CD4-positive, CD25-positive, alpha-beta regulatory T cell (primary cell): ENCODE results near the gene STK4. TPM values are rescaled to one million over a fixed set of nuclear protein-coding genes. Genes with fewer than 3 reads are reported as not detected.

Experiments used
- ATAC-seq, 2 donors: fragments of 150-1000 bp; cut with Tn5 transposase; one replicate each; pipeline ENCODE4 v1.10.0; 2021; ENCODE audit warnings: low read depth in 2 of 2, moderate number of reproducible peaks in 2 of 2, moderate library complexity in 1 of 2
- DNase-seq, 3 donors: peaks; one replicate each; pipeline versions ENCODE4 v3.0.0 to v3.0.0-alpha.2; 2012 to 2022; ENCODE audit warnings: mixed read lengths in 1 of 3
- H3K27ac ChIP-seq: one replicate; pipeline ENCODE4 v1.7.0; 2013; ENCODE audit warnings: mild to moderate bottlenecking, low read length; ENCODE audit not compliant: insufficient read depth, poor library complexity, severe bottlenecking
- H3K27me3 ChIP-seq: one replicate; pipeline ENCODE4 v1.7.0; 2013; ENCODE audit warnings: low read length; ENCODE audit not compliant: control insufficient read depth, insufficient read depth
- H3K36me3 ChIP-seq: one replicate; pipeline ENCODE4 v1.7.0; 2013; ENCODE audit warnings: mild to moderate bottlenecking, low read length, moderate library complexity; ENCODE audit not compliant: control insufficient read depth, insufficient read depth
- H3K4me1 ChIP-seq: 2 replicates; pipeline ENCODE4 v1.7.0; 2013; ENCODE audit warnings: mild to moderate bottlenecking, low read length; ENCODE audit not compliant: insufficient read depth, control insufficient read depth, poor library complexity, severe bottlenecking
- H3K4me3 ChIP-seq: one replicate; pipeline ENCODE4 v1.7.0; 2013; ENCODE audit warnings: low read depth, mild to moderate bottlenecking, low read length, moderate library complexity
- H3K9me3 ChIP-seq, 2 experiments: 1 replicate in 1 of 2; 2 replicates in 1 of 2; pipeline ENCODE4 v1.7.0; 2013; ENCODE audit warnings: low read length in 2 of 2, mild to moderate bottlenecking in 1 of 2, moderate library complexity in 1 of 2; ENCODE audit not compliant: control insufficient read depth in 2 of 2
- H3K27ac Mint-ChIP-seq, 3 donors: one replicate each; pipeline ENCODE4 v1.8.0; 2020 to 2022; ENCODE audit warnings: mild to moderate bottlenecking in 3 of 3, mixed read lengths in 3 of 3, moderate library complexity in 2 of 3
- H3K27me3 Mint-ChIP-seq: one replicate; pipeline ENCODE4 v1.8.0; 2022; ENCODE audit warnings: mild to moderate bottlenecking, mixed read lengths
- H3K36me3 Mint-ChIP-seq: one replicate; pipeline ENCODE4 v1.8.0; 2020; ENCODE audit warnings: mixed read lengths
- H3K4me1 Mint-ChIP-seq, 4 donors: one replicate each; pipeline ENCODE4 v1.8.0; 2020 to 2022; ENCODE audit warnings: mixed read lengths in 4 of 4, mild to moderate bottlenecking in 1 of 4
- H3K4me3 Mint-ChIP-seq, 4 donors: one replicate each; pipeline ENCODE4 v1.8.0; 2020 to 2022; ENCODE audit warnings: mild to moderate bottlenecking in 4 of 4, mixed read lengths in 4 of 4, moderate library complexity in 3 of 4
- H3K9me3 Mint-ChIP-seq, 7 donors: one replicate each; pipeline ENCODE4 v1.8.0; 2020 to 2022; ENCODE audit warnings: mixed read lengths in 7 of 7, mild to moderate bottlenecking in 3 of 7, moderate library complexity in 2 of 7
- polyA plus RNA-seq, 4 donors: library from polyadenylated mRNA; unstranded; fragments of 300-500 nt; fragmentation: Illumina TruSeq; gene quantifications; one replicate each; pipeline ENCODE4 v1.2.3, GENCODE V29; 2021
- total RNA-seq: library from RNA; stranded (reverse); gene quantifications from one replicate; pipeline ENCODE4 v1.2.3, GENCODE V29; 2022

Gene STK4
- total and polyA plus RNA-seq, 5 donors from 2014 or later = 211 to 375 (median 227) TPM

DNA sequence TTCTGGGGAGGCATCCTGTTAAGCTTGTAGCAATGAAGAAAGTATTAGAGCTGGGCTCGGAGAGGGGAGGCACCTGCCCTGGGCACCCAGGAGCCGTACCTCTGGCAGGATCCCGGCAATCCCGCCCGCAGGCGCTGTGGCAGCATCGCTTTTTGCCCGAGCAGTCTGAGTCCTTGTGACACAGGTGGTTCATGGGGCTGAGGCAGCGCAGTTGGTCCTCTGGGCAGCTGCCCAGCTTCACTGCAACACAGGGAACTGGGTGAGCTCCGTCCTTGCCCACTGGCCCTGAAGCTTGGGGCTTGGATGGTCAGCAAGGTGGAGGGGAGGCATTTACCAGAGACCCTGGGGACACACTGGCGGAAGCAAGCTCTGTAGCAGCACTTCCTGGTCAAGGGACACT, 144.0 kb downstream of the STK4 start:
- H3K36me3 Mint-ChIP-seq = no peaks in the 10 kb centered on the region
- no peaks in the 10 kb centered on the region for H3K9me3 Mint-ChIP-seq
- peaks cover 1% of the 10 kb centered on the region for H3K27me3 ChIP-seq
- peaks cover 8% of the 10 kb centered on the region for H3K27me3 Mint-ChIP-seq
- peaks cover 0 to 9% (median 0%) of the 10 kb centered on the region in 4 donors for H3K4me1 Mint-ChIP-seq
- DNase-seq (no peak), ATAC-seq (no peak)
- no peak overlapping the region for H3K4me3 Mint-ChIP-seq
- H3K9me3 ChIP-seq = no peaks in the 10 kb centered on the region
- H3K27ac ChIP-seq = no peak overlapping the region
- H3K36me3 ChIP-seq = no peaks in the 10 kb centered on the region
- no peak overlapping the region for H3K27ac Mint-ChIP-seq
- H3K4me3 ChIP-seq = no peak overlapping the region
- H3K4me1 ChIP-seq = no peaks in the 10 kb centered on the region

DNA sequence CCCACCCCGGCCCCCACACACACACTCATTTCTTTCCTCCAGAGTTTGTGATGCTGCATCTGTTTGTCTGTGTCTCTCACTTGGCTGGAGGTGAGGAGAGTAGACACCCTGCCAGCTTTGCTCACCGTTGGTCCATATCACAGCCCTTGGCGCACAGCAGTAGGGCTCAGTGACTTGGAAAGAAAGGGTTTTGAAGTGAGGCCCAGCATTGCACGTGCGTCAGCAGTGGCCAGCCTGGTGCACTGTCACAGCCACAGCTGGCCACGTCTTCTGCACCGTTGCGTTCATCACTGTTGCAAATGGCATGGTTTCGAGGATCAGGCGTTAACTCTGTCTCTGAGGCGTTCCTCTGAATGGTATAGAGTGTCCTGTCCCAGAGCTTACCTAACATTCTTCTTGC, 145.0 kb downstream of the STK4 start:
- no peak overlapping the region for H3K4me3 ChIP-seq
- peaks cover 8% of the 10 kb centered on the region for H3K27me3 Mint-ChIP-seq
- no peaks in the 10 kb centered on the region for H3K36me3 Mint-ChIP-seq
- no peak for DNase-seq
- no peak overlapping the region for H3K27ac ChIP-seq
- H3K4me1 ChIP-seq = no peaks in the 10 kb centered on the region
- peaks cover 0 to 9% (median under 1%) of the 10 kb centered on the region in 4 donors for H3K4me1 Mint-ChIP-seq
- no peak for ATAC-seq
- no peaks in the 10 kb centered on the region for H3K36me3 ChIP-seq
- no peaks in the 10 kb centered on the region for H3K9me3 Mint-ChIP-seq
- peaks cover 1% of the 10 kb centered on the region for H3K27me3 ChIP-seq
- H3K9me3 ChIP-seq = no peaks in the 10 kb centered on the region
- no peak overlapping the region for H3K4me3 Mint-ChIP-seq
- no peak overlapping the region for H3K27ac Mint-ChIP-seq

DNA sequence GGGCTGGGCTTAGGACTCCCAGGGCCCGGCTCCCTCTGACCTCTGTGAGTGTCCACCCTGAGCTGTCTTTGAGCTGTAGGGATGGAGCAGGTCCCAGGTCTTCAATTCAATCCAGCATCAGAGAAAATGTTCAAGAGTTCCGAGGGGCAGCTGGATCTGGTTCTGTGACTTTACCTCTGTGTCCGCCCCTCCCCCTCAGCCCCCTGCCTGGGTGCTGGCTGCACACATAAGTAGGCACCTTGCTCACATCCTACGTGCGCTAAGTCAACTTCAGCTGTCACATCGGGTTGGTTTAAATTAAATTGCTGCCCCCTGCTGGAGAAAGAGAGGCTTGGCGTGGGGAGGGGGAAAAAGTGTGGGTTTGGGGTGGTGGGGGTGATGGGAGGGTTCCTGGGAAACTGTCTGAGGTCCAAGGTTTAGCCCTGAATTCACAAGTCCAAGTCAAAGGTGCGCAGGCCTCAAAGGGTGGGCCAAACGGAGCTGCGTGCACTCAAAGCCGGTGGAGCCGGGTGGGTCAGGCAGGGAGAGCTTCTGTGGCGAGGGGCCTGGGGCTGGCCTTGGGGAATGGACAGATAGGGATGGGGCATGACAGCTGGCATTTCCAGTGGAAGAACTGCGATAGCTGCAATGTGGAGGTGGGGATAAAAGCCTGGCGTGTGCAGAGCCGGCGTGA, 145.6 kb downstream of the STK4 start:
- H3K4me1 ChIP-seq = no peaks in the 10 kb centered on the region
- ATAC-seq (no peak), DNase-seq (peak in 1 of 3 donors; percentile 27)
- H3K36me3 ChIP-seq = no peaks in the 10 kb centered on the region
- H3K9me3 ChIP-seq = no peaks in the 10 kb centered on the region
- H3K27ac ChIP-seq = no peak overlapping the region
- peaks cover 4% of the 10 kb centered on the region for H3K27me3 ChIP-seq
- no peak overlapping the region for H3K27ac Mint-ChIP-seq
- no peaks in the 10 kb centered on the region for H3K9me3 Mint-ChIP-seq
- no peak overlapping the region for H3K4me3 ChIP-seq
- H3K4me1 Mint-ChIP-seq = peaks cover 0 to 9% (median 2%) of the 10 kb centered on the region in 4 donors
- H3K4me3 Mint-ChIP-seq = no peak overlapping the region
- no peaks in the 10 kb centered on the region for H3K36me3 Mint-ChIP-seq
- H3K27me3 Mint-ChIP-seq = peaks cover 10% of the 10 kb centered on the region

DNA sequence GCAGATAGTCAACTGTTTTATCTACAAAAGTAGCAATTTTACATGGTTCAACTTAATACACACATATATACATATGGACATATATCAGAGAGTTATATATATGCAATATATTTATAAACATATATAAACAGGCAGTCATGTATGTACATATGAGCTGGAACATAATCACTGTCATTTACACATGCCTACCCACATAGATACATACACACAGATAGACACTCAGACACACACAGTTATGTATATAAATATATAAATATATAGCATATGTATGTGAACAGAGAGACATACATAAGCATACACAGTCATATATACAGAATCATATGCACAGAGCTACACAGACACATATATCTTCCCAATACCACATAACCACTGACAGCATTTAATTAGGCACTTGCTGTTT, 146.4 kb downstream of the STK4 start:
- Histone ChIP-seq H3K27me3 (peaks cover 4% of the 10 kb centered on the region), H3K27ac (no peak overlapping the region), H3K36me3 (no peaks in the 10 kb centered on the region), H3K4me3 (no peak overlapping the region), H3K4me1 (no peaks in the 10 kb centered on the region), H3K9me3 (no peaks in the 10 kb centered on the region)
- H3K27ac Mint-ChIP-seq = no peak overlapping the region
- ATAC-seq (no peak), DNase-seq (no peak)
- no peak overlapping the region for H3K4me3 Mint-ChIP-seq
- H3K36me3 Mint-ChIP-seq = no peaks in the 10 kb centered on the region
- H3K9me3 Mint-ChIP-seq = peaks cover 0 to 2% (median 0%) of the 10 kb centered on the region in 7 donors
- H3K4me1 Mint-ChIP-seq = peaks cover 0 to 9% (median 2%) of the 10 kb centered on the region in 4 donors
- H3K27me3 Mint-ChIP-seq = peaks cover 15% of the 10 kb centered on the region

DNA sequence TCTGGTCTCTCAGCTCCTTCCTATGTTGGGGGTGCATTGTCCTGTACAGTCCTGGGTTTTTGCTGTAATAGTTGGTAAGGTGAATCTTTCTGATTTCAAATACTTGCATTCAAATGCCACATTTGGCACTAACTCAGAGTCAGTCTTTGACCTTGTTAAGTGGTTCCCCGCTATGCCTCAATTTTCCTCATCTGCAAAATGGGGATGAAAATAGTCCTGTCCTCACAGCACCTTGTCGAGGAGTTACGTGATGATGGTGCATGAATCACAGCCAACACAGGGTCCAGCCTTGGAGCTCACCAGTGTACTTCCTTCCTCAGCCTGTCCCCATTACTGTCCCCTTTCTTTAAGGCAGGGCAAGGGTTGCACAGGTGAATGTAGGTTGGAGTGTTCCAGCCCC, 147.6 kb downstream of the STK4 start:
- no peak for ATAC-seq
- Mint-ChIP-seq H3K27ac (no peak overlapping the region), H3K9me3 (peaks cover 0 to 2% (median 0%) of the 10 kb centered on the region in 7 donors), H3K4me1 (peaks cover 0 to 9% (median 2%) of the 10 kb centered on the region in 4 donors), H3K36me3 (no peaks in the 10 kb centered on the region), H3K27me3 (peaks cover 15% of the 10 kb centered on the region), H3K4me3 (no peak overlapping the region)
- Histone ChIP-seq H3K4me1 (no peaks in the 10 kb centered on the region), H3K4me3 (no peak overlapping the region), H3K27ac (no peak overlapping the region), H3K27me3 (peaks cover 5% of the 10 kb centered on the region), H3K36me3 (no peaks in the 10 kb centered on the region), H3K9me3 (no peaks in the 10 kb centered on the region)
- no peak for DNase-seq

DNA sequence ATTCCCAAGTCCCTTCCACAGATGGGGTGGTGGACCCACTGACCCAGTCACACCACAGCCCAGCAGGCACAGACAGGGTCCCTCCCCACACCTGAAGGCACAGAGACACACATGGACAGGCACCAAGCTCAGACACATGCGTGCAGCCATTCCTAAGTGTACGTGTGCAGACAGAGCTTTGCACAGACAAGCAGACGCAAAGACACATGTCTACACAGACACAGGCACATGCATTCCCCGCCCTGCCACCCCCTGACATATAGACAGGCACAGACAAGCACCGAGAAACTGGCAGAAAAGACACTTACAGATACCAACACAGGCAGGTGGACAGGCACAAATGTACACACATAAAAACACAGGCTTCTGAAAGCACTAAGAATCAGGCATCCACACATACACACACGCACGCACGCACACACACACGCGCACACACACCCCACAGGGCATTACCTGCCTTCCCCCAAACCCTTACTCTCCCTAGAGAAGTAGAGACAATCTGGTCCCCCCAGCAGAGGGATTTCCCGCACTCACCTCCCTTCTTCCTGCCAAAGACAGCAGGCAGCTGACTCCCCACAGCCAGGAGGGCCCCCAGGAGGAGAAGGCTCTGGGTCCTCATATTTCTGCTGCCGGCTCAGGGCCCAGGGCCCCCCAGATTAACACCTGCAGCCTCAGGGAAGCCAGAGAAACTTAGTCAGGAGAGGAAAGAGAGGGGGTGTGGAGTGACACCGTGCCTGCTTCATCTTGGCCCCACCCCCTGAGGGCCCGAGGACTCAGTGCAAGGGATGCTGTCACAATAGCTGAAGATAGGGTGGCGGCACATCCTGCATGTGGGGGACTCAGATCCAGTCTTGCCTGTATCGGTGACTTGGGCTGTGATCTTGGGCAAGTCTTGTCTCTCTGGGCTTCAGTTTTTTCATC, 148.4 kb downstream of the STK4 start, which contains the start of gene WFDC5:
WFDC5 (minus strand) TSS at position 710 of the 921 bp plus-strand sequence; CDS start at position 619, 91 bp downstream.
- peaks cover 0 to 9% (median 2%) of the 10 kb centered on the region in 4 donors for H3K4me1 Mint-ChIP-seq
- ATAC-seq (peak; percentile 54 to 57), DNase-seq (peak in 1 of 3 donors; percentile 24)
- peak within 1 kb of the TSS in 1 of 3 donors; percentile 38 for H3K27ac Mint-ChIP-seq
- H3K4me3 ChIP-seq = no peak within 1 kb of the TSS
- H3K9me3 Mint-ChIP-seq = peaks cover 0 to 2% (median 0%) of the 10 kb centered on the region in 7 donors
- no peaks in the 10 kb centered on the region for H3K36me3 ChIP-seq
- no peaks in the 10 kb centered on the region for H3K4me1 ChIP-seq
- no peaks in the 10 kb centered on the region for H3K36me3 Mint-ChIP-seq
- no peaks in the 10 kb centered on the region for H3K9me3 ChIP-seq
- H3K4me3 Mint-ChIP-seq = peak within 1 kb of the TSS in 1 of 4 donors; percentile 80
- H3K27me3 ChIP-seq = peaks cover 5% of the 10 kb centered on the region
- peaks cover 15% of the 10 kb centered on the region for H3K27me3 Mint-ChIP-seq
- no peak within 1 kb of the TSS for H3K27ac ChIP-seq

DNA sequence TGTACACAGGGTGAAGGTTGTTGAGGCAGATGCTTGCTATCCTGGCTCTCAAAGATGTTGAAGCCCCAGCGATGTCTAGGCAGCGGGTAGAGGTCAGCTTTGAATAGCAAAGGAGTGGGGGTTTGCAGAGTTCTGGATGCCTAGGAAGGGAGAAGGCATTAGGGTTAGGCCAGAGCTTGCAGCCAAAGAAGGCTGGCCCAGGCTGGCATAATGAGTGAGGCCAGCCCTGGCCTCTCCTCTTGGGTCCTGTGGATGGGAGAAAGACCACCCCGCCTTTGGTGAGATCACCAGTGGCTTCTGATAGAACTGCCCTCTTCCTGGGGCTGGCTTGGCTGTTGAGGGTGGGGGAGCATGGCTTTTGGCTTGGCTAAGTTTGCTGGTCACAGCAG, 149.1 kb downstream of the STK4 start:
- H3K9me3 Mint-ChIP-seq = peaks cover 0 to 2% (median 0%) of the 10 kb centered on the region in 7 donors
- Histone ChIP-seq H3K27ac (no peak overlapping the region), H3K9me3 (no peaks in the 10 kb centered on the region), H3K36me3 (no peaks in the 10 kb centered on the region), H3K4me3 (no peak overlapping the region), H3K27me3 (peaks cover 5% of the 10 kb centered on the region), H3K4me1 (no peaks in the 10 kb centered on the region)
- no peak for ATAC-seq
- no peaks in the 10 kb centered on the region for H3K36me3 Mint-ChIP-seq
- no peak overlapping the region for H3K4me3 Mint-ChIP-seq
- H3K4me1 Mint-ChIP-seq = peaks cover 0 to 9% (median 2%) of the 10 kb centered on the region in 4 donors
- H3K27ac Mint-ChIP-seq = peak overlapping the region in 1 of 3 donors; percentile 38
- H3K27me3 Mint-ChIP-seq = peaks cover 21% of the 10 kb centered on the region
- DNase-seq = no peak
